ENCODE results near the gene MMP25.
"Not testable (repeated sequence)": the region's sequence is repeated elsewhere in the genome, so short reads cannot be mapped to it uniquely, and the experiment has no call there.

Gene MMP25

DNA sequence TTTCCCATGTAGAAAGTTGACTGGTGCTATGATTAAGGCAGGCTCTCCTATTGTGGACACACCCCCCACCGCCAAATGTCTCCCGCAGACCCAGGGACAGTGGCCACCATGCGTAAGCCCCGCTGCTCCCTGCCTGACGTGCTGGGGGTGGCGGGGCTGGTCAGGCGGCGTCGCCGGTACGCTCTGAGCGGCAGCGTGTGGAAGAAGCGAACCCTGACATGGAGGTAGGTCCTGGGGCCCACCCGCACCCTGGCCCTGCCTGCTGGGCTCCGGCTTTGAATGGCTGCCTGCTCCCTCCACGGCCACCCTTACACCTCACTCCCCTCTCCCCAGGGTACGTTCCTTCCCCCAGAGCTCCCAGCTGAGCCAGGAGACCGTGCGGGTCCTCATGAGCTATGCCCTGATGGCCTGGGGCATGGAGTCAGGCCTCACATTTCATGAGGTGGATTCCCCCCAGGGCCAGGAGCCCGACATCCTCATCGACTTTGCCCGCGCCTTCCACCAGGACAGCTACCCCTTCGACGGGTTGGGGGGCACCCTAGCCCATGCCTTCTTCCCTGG lies 3.6 kb downstream of the MMP25 start:
- Histone ChIP-seq H3K27me3 (ENCODE audit: control insufficient read depth, insufficient read depth, low read length) (no peaks in the 10 kb centered on the region), H3K27ac (ENCODE audit: low read length) (no peak overlapping the region), H3K9me3 (ENCODE audit: control insufficient read depth, insufficient read depth, low read length) (no peaks in the 10 kb centered on the region), H3K36me3 (ENCODE audit: control insufficient read depth, insufficient read depth, low read length) (0 out of 2 replicates have a peak, but pooled peaks cover 3% of the 10 kb centered on the region), H3K4me3 (ENCODE audit: low read length) (no peak overlapping the region), H3K4me1 (ENCODE audit: control insufficient read depth, insufficient read depth, low read length) (no peaks in the 10 kb centered on the region)
- WGBS (ENCODE audit: insufficient coverage, insufficient read length) = no CpG with 5 or more reads among the region's 26 CpGs
- DNase-seq (ENCODE audit: low read depth, low spot score) = no peak

DNA sequence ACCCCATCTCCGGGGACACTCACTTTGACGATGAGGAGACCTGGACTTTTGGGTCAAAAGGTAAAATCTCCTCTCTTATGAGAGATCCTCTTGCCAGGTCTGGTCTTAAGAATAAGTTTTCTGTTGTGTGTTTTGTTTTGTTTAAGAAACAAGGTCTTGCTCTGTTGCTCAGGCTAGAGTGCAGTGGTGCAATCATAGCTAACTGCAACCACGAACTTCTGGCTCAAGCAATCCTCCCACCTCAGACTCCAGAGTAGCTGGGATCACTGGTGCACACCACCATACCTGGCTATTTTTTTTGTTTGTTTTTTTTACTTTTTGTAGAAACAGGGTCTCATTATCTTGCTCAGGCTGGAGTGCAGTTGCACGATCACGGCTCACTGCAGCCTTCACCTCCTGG lies 4.1 kb downstream of the MMP25 start:
- no peaks in the 10 kb centered on the region for H3K27me3 ChIP-seq (ENCODE audit: control insufficient read depth, insufficient read depth, low read length)
- DNase-seq (ENCODE audit: low read depth, low spot score) = no peak
- no CpG with 5 or more reads among the region's 5 CpGs for WGBS (ENCODE audit: insufficient coverage, insufficient read length)
- H3K4me1 ChIP-seq (ENCODE audit: control insufficient read depth, insufficient read depth, low read length) = no peaks in the 10 kb centered on the region
- no peaks in the 10 kb centered on the region for H3K9me3 ChIP-seq (ENCODE audit: control insufficient read depth, insufficient read depth, low read length)
- no peak overlapping the region for H3K4me3 ChIP-seq (ENCODE audit: low read length)
- H3K36me3 ChIP-seq (ENCODE audit: control insufficient read depth, insufficient read depth, low read length) = 0 out of 2 replicates have a peak, but pooled peaks cover 3% of the 10 kb centered on the region
- no peak overlapping the region for H3K27ac ChIP-seq (ENCODE audit: low read length)

DNA sequence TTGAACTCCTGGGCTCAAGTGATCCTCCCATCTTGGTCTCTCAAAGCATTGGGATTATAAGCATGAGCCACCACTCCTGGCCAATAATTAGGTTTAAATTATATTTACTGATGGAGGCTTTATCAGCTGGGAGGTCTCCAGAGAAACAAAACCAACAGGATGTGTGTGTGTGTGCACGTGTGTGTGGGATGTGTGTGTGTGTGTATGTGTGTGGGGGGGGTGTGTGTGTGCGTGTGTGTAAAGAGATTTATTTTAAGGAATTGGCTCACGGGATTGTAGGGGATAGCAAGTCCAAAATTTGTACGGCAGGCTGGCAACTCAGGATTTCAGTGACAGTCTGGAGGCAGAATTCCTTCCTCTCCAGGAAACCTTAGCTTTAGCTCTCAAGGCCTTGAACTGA lies 4.6 kb downstream of the MMP25 start:
- H3K36me3 ChIP-seq (ENCODE audit: control insufficient read depth, insufficient read depth, low read length) = 0 out of 2 replicates have a peak, but pooled peaks cover 3% of the 10 kb centered on the region
- H3K9me3 ChIP-seq (ENCODE audit: control insufficient read depth, insufficient read depth, low read length) = no peaks in the 10 kb centered on the region
- no peak for DNase-seq (ENCODE audit: low read depth, low spot score)
- 100% methylated on average over 2 of the region's 4 CpGs for WGBS (ENCODE audit: insufficient coverage, insufficient read length)
- no peaks in the 10 kb centered on the region for H3K4me1 ChIP-seq (ENCODE audit: control insufficient read depth, insufficient read depth, low read length)
- no peaks in the 10 kb centered on the region for H3K27me3 ChIP-seq (ENCODE audit: control insufficient read depth, insufficient read depth, low read length)
- no peak overlapping the region for H3K4me3 ChIP-seq (ENCODE audit: low read length)
- no peak overlapping the region for H3K27ac ChIP-seq (ENCODE audit: low read length)

DNA sequence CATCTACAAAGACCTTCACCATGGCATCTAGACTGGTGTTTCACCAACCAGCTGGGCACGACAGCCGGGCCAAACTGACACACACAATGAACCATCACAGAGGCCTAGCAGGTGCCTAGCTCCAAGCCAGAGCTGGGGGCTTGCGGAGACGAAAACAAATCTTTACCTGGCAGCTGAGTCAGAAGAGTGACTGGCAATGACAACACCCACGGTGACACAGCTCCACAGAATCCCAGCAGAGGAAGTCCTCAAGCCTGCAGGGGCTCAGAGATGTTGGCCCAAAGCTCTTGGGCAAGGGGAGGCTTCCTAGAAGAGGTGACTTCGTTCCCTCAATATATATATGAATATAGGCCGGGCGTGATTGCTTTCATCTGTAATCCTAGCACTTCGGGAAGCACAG lies 5.1 kb downstream of the MMP25 start:
- no peaks in the 10 kb centered on the region for H3K4me1 ChIP-seq (ENCODE audit: control insufficient read depth, insufficient read depth, low read length)
- WGBS (ENCODE audit: insufficient coverage, insufficient read length) = no CpG with 5 or more reads among the region's 9 CpGs
- H3K27me3 ChIP-seq (ENCODE audit: control insufficient read depth, insufficient read depth, low read length) = no peaks in the 10 kb centered on the region
- no peak overlapping the region for H3K27ac ChIP-seq (ENCODE audit: low read length)
- H3K9me3 ChIP-seq (ENCODE audit: control insufficient read depth, insufficient read depth, low read length) = no peaks in the 10 kb centered on the region
- no peak for DNase-seq (ENCODE audit: low read depth, low spot score)
- H3K4me3 ChIP-seq (ENCODE audit: low read length) = no peak overlapping the region
- 0 out of 2 replicates have a peak, but pooled peaks cover 3% of the 10 kb centered on the region for H3K36me3 ChIP-seq (ENCODE audit: control insufficient read depth, insufficient read depth, low read length)

DNA sequence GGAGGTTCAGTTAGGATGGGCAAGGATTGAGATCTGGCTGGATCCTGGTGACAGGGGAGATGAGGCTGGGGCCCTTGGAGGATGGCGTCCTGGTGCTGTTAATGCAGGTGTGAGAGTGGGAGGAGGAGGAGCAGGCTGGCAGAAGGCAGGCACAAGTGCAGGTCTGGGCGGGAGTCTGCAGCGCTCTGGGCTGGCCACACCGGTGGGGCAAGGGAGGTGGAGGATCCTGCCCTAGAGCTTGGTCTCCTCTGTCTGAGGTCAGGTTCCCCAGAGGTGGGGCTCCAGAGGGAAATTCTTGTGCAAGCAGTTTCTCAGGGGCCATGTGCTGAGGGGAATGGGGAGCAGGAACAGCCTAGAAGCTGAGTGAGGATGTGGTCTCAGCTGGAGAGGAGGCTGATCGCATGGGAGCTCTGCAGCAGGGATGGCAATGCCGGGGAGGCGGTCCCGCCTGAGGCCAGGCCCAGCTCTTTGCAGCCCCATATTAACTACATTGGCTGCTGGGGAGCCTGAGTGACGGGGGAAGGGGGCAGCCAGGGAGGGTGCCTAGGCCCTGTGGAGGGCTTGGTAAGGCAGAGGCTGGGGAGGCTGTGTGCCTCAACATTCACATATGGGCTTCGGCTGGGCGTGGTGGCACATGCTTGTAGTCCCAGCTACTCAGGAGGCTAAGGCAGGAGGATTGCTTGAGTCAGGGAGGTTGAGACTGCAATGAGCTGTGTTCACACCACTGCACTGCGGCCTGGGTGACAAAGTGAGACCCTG lies 6.4 kb downstream of the MMP25 start:
- H3K27ac ChIP-seq (ENCODE audit: low read length); H3K36me3 ChIP-seq (ENCODE audit: control insufficient read depth, insufficient read depth, low read length); H3K27me3 ChIP-seq (ENCODE audit: control insufficient read depth, insufficient read depth, low read length); H3K9me3 ChIP-seq (ENCODE audit: control insufficient read depth, insufficient read depth, low read length); DNase-seq (ENCODE audit: low read depth, low spot score); H3K4me3 ChIP-seq (ENCODE audit: low read length); H3K4me1 ChIP-seq (ENCODE audit: control insufficient read depth, insufficient read depth, low read length): not testable (repeated sequence)
- WGBS (ENCODE audit: insufficient coverage, insufficient read length) = no CpG with 5 or more reads among the region's 12 CpGs

DNA sequence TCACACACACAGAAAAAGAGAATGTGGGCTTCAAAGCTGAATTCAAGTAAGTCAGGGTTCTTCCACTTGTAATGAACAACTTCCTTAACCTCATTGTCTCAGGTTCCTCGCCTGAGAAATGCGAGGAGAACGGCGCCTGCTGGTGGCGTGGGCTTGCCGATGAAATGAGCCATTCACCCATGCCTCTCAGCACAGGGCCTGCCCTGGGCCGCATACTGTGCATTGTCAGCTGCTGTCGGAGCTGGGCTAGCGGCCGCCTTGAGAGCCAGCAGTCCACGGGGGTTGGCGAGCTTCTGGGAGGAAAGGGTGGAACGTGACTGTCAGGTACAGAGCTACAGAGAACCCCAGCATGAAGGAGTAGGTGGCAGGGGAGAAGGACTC lies 7.0 kb downstream of the MMP25 start:
- not testable (repeated sequence) for H3K27ac ChIP-seq (ENCODE audit: low read length); H3K4me3 ChIP-seq (ENCODE audit: low read length); H3K4me1 ChIP-seq (ENCODE audit: control insufficient read depth, insufficient read depth, low read length); H3K36me3 ChIP-seq (ENCODE audit: control insufficient read depth, insufficient read depth, low read length); H3K27me3 ChIP-seq (ENCODE audit: control insufficient read depth, insufficient read depth, low read length); DNase-seq (ENCODE audit: low read depth, low spot score); H3K9me3 ChIP-seq (ENCODE audit: control insufficient read depth, insufficient read depth, low read length)
- WGBS (ENCODE audit: insufficient coverage, insufficient read length) = no CpG with 5 or more reads among the region's 13 CpGs

DNA sequence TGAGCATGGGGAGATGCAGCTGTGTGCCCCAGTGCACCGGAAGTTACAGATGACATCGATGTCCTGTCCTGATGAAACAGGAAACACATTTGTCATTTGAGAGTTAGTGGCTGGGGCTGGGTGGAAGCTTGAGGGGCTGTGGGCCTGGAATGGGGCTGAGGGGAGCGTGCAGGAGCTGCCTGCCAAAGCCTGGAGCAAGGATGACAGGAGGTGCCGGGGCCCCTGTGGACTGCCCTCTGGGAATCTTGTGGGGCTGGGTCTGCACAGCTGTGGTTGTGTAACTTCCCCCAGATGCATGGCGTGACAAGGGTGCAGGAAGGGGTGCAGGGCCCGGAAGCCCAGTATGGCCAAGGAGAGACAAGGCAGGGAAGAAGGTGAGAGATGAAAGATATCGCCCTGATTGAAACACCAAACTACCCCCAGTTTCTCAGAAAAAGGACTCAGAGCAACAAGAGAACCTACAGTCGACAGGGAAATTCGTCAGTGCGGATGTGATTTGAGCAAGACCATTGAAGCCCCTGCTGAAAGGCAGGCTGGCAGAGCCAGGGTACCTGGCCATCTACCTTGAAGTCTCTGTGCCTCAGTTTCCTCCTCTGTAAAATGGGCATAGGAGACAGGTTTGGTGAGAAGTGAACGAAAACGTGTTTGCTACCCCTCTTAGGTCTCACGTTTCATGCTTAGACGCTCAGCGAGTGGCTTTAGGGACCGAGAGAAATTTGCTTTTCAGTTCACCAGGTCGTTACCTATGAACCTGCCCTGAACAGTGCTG lies 8.8 kb downstream of the MMP25 start:
- H3K4me3 ChIP-seq (ENCODE audit: low read length) = no peak overlapping the region
- 0 out of 2 replicates have a peak, but pooled peaks cover under 1% of the 10 kb centered on the region for H3K36me3 ChIP-seq (ENCODE audit: control insufficient read depth, insufficient read depth, low read length)
- no peak for DNase-seq (ENCODE audit: low read depth, low spot score)
- H3K4me1 ChIP-seq (ENCODE audit: control insufficient read depth, insufficient read depth, low read length) = peaks cover 4% of the 10 kb centered on the region
- H3K27ac ChIP-seq (ENCODE audit: low read length) = no peak overlapping the region
- no peaks in the 10 kb centered on the region for H3K9me3 ChIP-seq (ENCODE audit: control insufficient read depth, insufficient read depth, low read length)
- no CpG with 5 or more reads among the region's 17 CpGs for WGBS (ENCODE audit: insufficient coverage, insufficient read length)
- no peaks in the 10 kb centered on the region for H3K27me3 ChIP-seq (ENCODE audit: control insufficient read depth, insufficient read depth, low read length)

DNA sequence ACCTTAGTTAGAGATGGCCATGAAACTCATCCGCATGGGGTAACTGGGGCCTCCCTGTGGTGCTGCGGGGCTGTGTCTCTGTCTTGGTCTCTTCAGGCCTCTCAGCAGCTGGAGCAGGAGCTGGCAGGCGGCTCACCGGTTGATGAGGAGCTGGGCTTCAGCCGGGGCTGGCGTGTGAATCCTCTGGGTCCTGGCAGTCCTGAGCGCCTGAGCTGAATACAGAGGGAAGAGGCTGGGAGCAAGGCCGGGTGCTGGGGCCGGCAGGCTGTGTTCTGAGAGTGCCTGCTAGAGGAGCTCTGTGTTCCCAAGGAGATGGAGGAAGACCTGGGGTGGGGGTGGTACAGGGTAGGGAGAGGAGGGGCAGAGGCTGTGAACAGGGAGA lies 9.4 kb downstream of the MMP25 start:
- not testable (repeated sequence) for DNase-seq (ENCODE audit: low read depth, low spot score); H3K36me3 ChIP-seq (ENCODE audit: control insufficient read depth, insufficient read depth, low read length); H3K9me3 ChIP-seq (ENCODE audit: control insufficient read depth, insufficient read depth, low read length); H3K4me3 ChIP-seq (ENCODE audit: low read length); H3K4me1 ChIP-seq (ENCODE audit: control insufficient read depth, insufficient read depth, low read length); H3K27ac ChIP-seq (ENCODE audit: low read length); H3K27me3 ChIP-seq (ENCODE audit: control insufficient read depth, insufficient read depth, low read length)
- WGBS (ENCODE audit: insufficient coverage, insufficient read length) = no CpG with 5 or more reads among the region's 9 CpGs

DNA sequence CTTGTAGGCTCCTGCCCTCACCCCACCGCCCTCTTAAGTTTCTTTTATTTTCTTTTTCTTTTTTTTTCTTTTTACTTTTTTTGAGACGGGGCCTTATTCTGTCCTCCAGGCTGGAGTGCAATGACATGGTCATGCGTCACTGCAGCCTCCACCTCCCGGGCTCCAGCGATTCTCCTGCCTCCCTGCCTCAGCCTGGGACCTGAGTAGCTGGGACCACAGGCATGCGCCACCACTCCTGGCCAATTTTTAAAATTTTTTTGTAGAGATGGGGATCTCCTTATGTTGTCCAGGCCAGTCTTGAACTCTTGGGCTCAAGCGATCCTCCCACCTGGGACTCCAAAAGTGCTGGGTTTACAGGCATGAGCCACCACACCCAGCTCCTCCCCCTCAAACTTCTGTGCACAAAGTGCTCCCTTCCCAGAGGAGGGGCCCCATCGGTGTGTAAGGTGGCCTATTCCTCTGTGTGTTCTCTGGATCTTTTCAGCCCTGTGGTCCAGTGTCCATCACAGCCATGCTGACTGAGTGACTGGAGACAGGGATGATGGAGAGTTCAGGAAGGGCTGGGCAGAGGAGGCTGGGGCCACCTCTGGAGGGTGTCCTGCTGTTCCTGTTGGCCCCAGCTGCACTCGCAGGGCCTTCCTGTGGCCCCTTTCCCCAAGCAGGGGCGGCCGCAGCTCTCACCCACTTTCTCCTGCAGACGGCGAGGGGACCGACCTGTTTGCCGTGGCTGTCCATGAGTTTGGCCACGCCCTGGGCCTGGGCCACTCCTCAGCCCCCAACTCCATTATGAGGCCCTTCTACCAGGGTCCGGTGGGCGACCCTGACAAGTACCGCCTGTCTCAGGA lies 10.2 kb downstream of the MMP25 start:
- H3K27ac ChIP-seq (ENCODE audit: low read length) = no peak overlapping the region
- WGBS (ENCODE audit: insufficient coverage, insufficient read length) = no CpG with 5 or more reads among the region's 19 CpGs
- peaks cover 4% of the 10 kb centered on the region for H3K4me1 ChIP-seq (ENCODE audit: control insufficient read depth, insufficient read depth, low read length)
- H3K27me3 ChIP-seq (ENCODE audit: control insufficient read depth, insufficient read depth, low read length) = no peaks in the 10 kb centered on the region
- H3K4me3 ChIP-seq (ENCODE audit: low read length) = no peak overlapping the region
- DNase-seq (ENCODE audit: low read depth, low spot score) = no peak
- H3K36me3 ChIP-seq (ENCODE audit: control insufficient read depth, insufficient read depth, low read length) = no peaks in the 10 kb centered on the region
- no peaks in the 10 kb centered on the region for H3K9me3 ChIP-seq (ENCODE audit: control insufficient read depth, insufficient read depth, low read length)
